ENCODE data around the gene FZD7.

Gene FZD7

GRCh38 chr2:202038471-202039277 is 5.0 kb downstream of the FZD7 start:
- no peak for DNase-seq

GRCh38 chr2:202039278-202040078 is 5.8 kb downstream of the FZD7 start:
- DNase-seq, result no peak

GRCh38 chr2:202040079-202040844 is 6.6 kb downstream of the FZD7 start:
- DNase-seq, result no peak

GRCh38 chr2:202042444-202042843 is 8.8 kb downstream of the FZD7 start:
- DNase-seq, result no peak

- DNase-seq, result no peak
Observed at GRCh38 chr2:202043475-202043874, 9.8 kb downstream of the FZD7 start.

- no peak for DNase-seq
Observed at GRCh38 chr2:202044777-202045176, 11.1 kb downstream of the FZD7 start.

- DNase-seq, result no peak
Observed at GRCh38 chr2:202046572-202046971, 12.9 kb downstream of the FZD7 start.

- DNase-seq, result no peak
Observed at GRCh38 chr2:202049092-202049728, 15.6 kb downstream of the FZD7 start.

GRCh38 chr2:202049840-202050239 is 16.2 kb downstream of the FZD7 start:
- DNase-seq, result peak; percentile 40

- no peak for DNase-seq
Observed at GRCh38 chr2:202050652-202051051, 17.0 kb downstream of the FZD7 start.

- no peak for DNase-seq
Observed at GRCh38 chr2:202051499-202052161, 18.0 kb downstream of the FZD7 start.

GRCh38 chr2:202052235-202052634 is 18.6 kb downstream of the FZD7 start:
- no peak for DNase-seq

GRCh38 chr2:202054679-202055078 is 21.0 kb downstream of the FZD7 start:
- DNase-seq, result no peak

- DNase-seq, result no peak
Observed at GRCh38 chr2:202056611-202057010, 23.0 kb downstream of the FZD7 start.

- DNase-seq, result no peak
Observed at GRCh38 chr2:202060218-202060617, 26.6 kb downstream of the FZD7 start.

GRCh38 chr2:202061695-202062094 is 28.0 kb downstream of the FZD7 start:
- no peak for DNase-seq

- DNase-seq, result peak; percentile 54
Observed at GRCh38 chr2:202064171-202064880, 30.7 kb downstream of the FZD7 start.

GRCh38 chr2:202064881-202065230 is 31.2 kb downstream of the FZD7 start:
- DNase-seq, result no peak

- DNase-seq, result no peak
Observed at GRCh38 chr2:202065876-202066275, 32.2 kb downstream of the FZD7 start.

GRCh38 chr2:202066875-202067274 is 33.2 kb downstream of the FZD7 start:
- no peak for DNase-seq

- DNase-seq, result no peak
Observed at GRCh38 chr2:202067589-202067988, 33.9 kb downstream of the FZD7 start.
